GM12892 (cell line): ENCODE results near the gene PRRC2A.

Source experiments
- POLR2A ChIP-seq: IDR thresholded peaks from 2 replicates; pipeline ENCODE4 v1.6.1; 2011; ENCODE audit warnings: low read depth, low read length, control low read depth
- POLR2AphosphoS5 ChIP-seq: IDR thresholded peaks from 2 replicates; pipeline ENCODE4 v1.6.1; 2011; ENCODE audit warnings: low read depth, low read length, control low read depth
- TAF1 ChIP-seq: IDR thresholded peaks from 2 replicates; pipeline ENCODE4 v1.6.1; 2011; ENCODE audit warnings: low read depth, mild to moderate bottlenecking, control low read depth, low read length, borderline replicate concordance

GRCh38 chr6:31620586-31621319 lies at the start of gene PRRC2A:
- TF ChIP-seq POLR2AphosphoS5 = no peak
- peak; percentile 66 for TF ChIP-seq POLR2A
- peak; percentile 79 for TF ChIP-seq TAF1
